T47D (cell line): ENCODE results near the gene GPR176.
A peak's percentile ranks its signal among the peaks of the same experiment; 100 is the strongest.

ENCODE experiments used
- DNase-seq, 2 experiments: peaks; one replicate each; pipeline versions ENCODE4 v3.0.0 to v3.0.0-alpha.2; 2011 to 2012; ENCODE audit warnings: low read depth in 1 of 2, low spot score in 1 of 2
- JUND ChIP-seq: IDR thresholded peaks from 2 replicates; pipeline ENCODE4 v1.6.1; 2012; ENCODE audit warnings: low read depth
- in situ Hi-C: cut with HindIII; loops from 2 replicates; pipeline ENCODE4 v1.10.0; 2016; ENCODE audit warnings: low sequenced_read_pairs, low pct_unique_long_range_greater_than_20kb

Gene GPR176

GRCh38 chr15:39799552-39800011, 120.5 kb downstream of the GPR176 start:
- no peak for TF ChIP-seq JUND
- no peak for DNase-seq
- in situ Hi-C loops = no loop called here

- no peak for DNase-seq
- in situ Hi-C loops = no loop called here
- TF ChIP-seq JUND = no peak
These were observed 121.7 kb downstream of the GPR176 start for GRCh38 chr15:39798382-39798781.

GRCh38 chr15:39797407-39797806, 122.7 kb downstream of the GPR176 start:
- TF ChIP-seq JUND = no peak
- no peak for DNase-seq
- in situ Hi-C loops = no loop called here

- no peak for TF ChIP-seq JUND
- in situ Hi-C loops = no loop called here
- no peak for DNase-seq
These were observed 123.5 kb downstream of the GPR176 start for GRCh38 chr15:39796601-39797000.

GRCh38 chr15:39795486-39795885, 124.6 kb downstream of the GPR176 start:
- TF ChIP-seq JUND = no peak

GRCh38 chr15:39794954-39795353, 125.1 kb downstream of the GPR176 start:
- no peak for DNase-seq
- in situ Hi-C loops = no loop called here
- TF ChIP-seq JUND = no peak

More at GRCh38 chr15:39795486-39795885, 124.6 kb downstream of the GPR176 start:
- no peak for DNase-seq
- in situ Hi-C loops = no loop called here

GRCh38 chr15:39793923-39794322, 126.1 kb downstream of the GPR176 start:
- TF ChIP-seq JUND = no peak
- in situ Hi-C loops = no loop called here
- no peak for DNase-seq

GRCh38 chr15:39792844-39793335, 127.2 kb downstream of the GPR176 start:
- no peak for TF ChIP-seq JUND
- no peak for DNase-seq
- in situ Hi-C loops = no loop called here

GRCh38 chr15:39792025-39792843, 127.8 kb downstream of the GPR176 start:
- in situ Hi-C loops = no loop called here

GRCh38 chr15:39789736-39790135, 130.3 kb downstream of the GPR176 start:
- TF ChIP-seq JUND = no peak
- in situ Hi-C loops = no loop called here

More at GRCh38 chr15:39792025-39792843, 127.8 kb downstream of the GPR176 start:
- DNase-seq = no peak
- no peak for TF ChIP-seq JUND

GRCh38 chr15:39788800-39789565, 131.1 kb downstream of the GPR176 start:
- 0 out of 2 replicates have a peak, but pooled peaks have one; percentile 6 for TF ChIP-seq JUND
- in situ Hi-C loops = no loop called here
- DNase-seq = peak in 1 of 2 experiments; percentile 61

More at GRCh38 chr15:39789736-39790135, 130.3 kb downstream of the GPR176 start:
- DNase-seq = no peak

- DNase-seq = no peak
- TF ChIP-seq JUND = no peak
- in situ Hi-C loops = no loop called here
These were observed 132.0 kb downstream of the GPR176 start for GRCh38 chr15:39788108-39788507.

- in situ Hi-C loops = no loop called here
- DNase-seq = no peak
- TF ChIP-seq JUND = no peak
These were observed 132.6 kb downstream of the GPR176 start for GRCh38 chr15:39787479-39787878.
